Measurements from ENCODE around the gene ARHGEF19.
A peak's percentile ranks its signal among the peaks of the same experiment; 100 is the strongest.
"Not testable (repeated sequence)": the region's sequence is repeated elsewhere in the genome, so short reads cannot be mapped to it uniquely, and the experiment has no call there.

Gene ARHGEF19

DNA sequence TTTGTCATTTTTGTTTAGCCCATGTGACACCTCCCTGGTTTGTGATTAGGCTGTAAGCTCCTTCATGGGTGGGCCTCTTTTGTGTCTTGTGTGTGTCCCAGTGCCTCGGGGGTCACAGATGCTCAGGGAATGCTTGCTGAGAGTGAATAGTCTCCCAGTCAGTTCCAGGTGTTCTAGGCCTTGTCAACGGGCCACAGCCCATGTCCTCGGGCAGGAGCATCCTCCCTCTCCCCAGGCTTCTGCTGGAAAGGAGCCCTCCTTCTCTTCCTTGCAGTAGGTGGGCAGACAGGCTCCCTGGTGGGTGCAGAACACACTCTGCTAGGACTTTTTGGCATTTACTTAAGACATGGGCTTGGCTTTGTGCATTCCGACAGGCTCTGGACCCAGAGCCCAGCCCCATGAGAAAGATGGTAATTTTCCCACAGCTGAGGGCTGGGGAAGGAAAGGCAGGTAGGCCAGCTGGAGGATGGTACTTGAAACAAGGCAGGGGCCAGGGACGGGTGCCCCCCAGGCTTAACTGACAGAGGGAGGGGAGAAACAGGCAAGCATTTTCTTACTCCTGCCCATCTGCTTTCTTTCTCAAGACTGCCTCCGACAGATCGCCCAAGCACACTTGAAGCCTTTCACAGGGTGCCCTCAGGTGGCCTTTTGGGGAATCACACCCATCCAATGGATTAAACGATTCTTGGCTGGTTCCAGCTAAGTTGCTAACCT is 31.6 kb upstream of the ARHGEF19 start:
- peak; percentile 74 for DNase-seq

GRCh38 chr1:16243215-16243610 is 30.8 kb upstream of the ARHGEF19 start:
- no peak for DNase-seq

DNA sequence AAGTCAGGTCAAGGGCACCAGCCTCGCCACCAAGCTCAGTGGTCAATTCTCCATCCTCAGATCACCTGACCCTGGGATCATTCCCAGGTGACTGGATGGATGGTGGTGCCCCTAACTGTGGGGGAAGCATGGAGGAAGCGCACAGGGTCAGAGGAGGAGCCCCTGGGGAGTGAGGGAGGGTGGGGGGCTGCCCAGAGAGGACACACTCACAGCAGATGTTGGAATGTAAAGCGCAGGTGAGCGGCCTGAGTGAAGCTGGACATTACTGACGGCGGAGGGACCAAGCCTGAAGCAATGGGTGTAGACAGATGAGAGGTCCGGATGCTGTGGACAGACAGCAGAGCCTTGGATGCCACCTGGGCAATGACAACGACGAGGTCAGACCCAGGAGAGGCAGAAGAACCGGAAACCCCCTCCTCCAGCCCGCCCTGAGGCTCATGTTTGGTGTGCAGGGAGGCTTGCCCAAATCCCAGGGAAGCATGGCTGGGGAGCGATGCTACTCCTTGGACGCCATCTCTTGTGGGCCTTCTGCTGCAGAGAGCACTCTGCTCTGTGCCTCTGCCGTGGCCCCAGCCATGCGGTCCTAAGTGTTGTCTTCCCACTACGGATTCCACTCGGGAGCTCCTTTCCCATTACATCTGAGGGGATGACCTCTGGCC is 30.2 kb upstream of the ARHGEF19 start:
- DNase-seq, result no peak

- DNase-seq, result no peak
Measured at GRCh38 chr1:16241221-16241708, 28.8 kb upstream of the ARHGEF19 start.

- no peak for DNase-seq
Measured at GRCh38 chr1:16239972-16240491, 27.6 kb upstream of the ARHGEF19 start.

- DNase-seq, result no peak
Measured at GRCh38 chr1:16237343-16237830, 24.9 kb upstream of the ARHGEF19 start.

- DNase-seq, result peak; percentile 95
Measured at GRCh38 chr1:16236511-16237342, 24.3 kb upstream of the ARHGEF19 start, which contains the start of gene CPLANE2. Gene CPLANE2 (minus strand): TSS chr1:16237183. CDS start chr1:16236742, 441 bp downstream.

DNA sequence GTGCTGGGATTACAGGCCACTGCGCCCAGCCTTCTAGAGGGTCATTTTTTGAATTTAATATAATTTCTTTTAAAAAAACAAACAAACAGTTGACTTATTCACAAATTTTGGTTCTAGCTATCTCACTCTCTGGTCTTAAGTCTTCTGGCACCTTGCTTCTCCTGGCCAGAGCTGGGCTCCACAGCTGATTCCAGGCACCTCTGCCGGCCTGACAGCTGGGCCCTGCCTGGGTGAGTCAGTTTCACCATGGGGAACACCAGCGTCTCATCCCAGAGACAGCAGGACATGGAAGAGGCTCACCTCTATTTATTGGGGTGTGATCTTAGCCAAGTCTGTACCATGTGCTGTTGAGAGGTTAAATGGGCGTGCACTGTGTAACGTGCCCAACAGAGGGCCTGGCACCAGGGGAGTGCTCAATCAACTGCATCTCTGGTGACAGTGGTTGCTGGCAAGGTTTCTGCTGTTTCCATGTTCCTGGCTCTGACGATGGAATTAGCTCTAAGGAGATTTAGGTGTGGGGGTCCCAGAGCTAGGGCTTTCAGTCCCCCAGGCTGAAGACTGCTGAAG is 23.6 kb upstream of the ARHGEF19 start:
- DNase-seq, result peak; percentile 41

GRCh38 chr1:16235347-16235746 is 22.9 kb upstream of the ARHGEF19 start:
- DNase-seq, result no peak

DNA sequence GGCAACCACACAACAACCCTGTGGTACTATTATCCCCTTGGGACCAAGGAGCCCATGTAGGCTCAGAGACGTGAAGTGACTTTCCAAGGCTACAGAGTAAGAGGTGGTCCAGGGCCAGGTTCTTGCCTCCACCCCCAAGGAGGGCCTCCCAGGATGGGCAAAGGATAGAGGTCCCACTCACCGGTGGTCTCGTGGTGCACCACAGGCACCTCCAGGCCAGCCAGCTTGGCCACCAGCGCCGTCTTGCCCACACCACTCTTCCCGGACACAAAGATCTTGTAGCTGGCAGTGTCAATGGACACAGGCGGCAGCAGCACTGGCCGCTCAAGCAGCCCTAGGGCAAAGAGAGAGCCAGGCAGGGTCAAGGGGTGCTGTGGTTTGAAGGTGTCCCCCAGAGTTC is 21.0 kb upstream of the ARHGEF19 start:
- no peak for DNase-seq

GRCh38 chr1:16232316-16232710 is 19.9 kb upstream of the ARHGEF19 start:
- no peak for DNase-seq

GRCh38 chr1:16231331-16232315 is 19.2 kb upstream of the ARHGEF19 start:
- no peak for DNase-seq

DNA sequence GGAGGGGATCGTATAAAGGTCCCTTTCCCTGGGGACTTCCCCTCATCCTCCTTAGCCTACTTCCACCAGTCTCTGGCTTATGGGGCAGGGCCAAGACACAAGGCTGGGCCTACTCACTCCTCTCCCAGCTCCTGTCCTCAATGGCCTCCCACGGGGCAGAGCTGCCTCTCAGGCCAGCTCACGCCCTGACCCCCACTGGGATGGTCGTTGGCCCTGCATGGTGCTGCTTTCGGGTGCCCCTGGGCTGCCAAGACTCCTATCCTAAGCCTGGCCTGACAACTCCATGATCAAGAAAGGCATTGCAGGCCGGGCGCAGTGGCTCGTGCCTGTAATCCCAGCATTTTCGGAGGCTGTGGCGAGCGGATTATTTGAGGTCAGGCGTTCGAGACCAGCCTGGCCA is 18.3 kb upstream of the ARHGEF19 start:
- no peak for DNase-seq

DNA sequence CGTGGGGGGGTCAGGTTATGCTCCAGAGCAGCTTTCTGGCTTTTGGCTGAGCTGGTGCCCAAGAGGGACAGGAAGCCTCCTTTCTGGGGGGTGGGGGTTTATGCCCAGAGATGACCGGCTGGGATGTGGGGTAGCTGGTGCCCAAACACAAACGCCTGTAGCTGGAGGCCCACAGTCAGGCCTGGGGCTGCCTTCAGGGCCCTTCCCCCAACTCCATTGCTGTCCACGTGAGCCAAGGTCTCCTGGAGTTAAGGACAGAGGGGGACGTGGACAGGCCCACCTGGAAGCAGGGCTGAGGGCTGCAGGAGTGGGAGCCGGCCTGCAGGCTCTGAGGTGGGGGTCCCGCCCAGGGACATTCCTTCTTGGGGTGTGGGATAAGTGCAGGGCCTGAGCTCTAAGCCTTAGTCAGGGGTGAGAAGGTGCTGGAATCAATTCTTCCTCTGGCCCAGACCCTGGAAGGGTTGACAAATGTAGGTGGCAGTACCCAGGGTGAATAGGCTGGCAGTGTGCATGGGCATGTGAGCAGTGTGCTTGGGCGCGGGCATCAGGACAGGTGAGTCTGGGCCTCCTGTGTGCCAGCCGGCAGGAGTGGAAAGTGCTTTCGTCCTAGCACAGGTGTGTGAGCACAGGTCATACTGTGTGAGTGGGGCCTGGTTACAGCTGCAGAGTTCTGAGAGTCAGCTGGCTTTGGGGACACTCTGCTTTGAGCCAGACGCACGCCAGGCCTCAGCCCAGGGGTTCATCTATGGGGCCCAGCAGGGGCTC is 17.7 kb upstream of the ARHGEF19 start:
- DNase-seq, result no peak

DNA sequence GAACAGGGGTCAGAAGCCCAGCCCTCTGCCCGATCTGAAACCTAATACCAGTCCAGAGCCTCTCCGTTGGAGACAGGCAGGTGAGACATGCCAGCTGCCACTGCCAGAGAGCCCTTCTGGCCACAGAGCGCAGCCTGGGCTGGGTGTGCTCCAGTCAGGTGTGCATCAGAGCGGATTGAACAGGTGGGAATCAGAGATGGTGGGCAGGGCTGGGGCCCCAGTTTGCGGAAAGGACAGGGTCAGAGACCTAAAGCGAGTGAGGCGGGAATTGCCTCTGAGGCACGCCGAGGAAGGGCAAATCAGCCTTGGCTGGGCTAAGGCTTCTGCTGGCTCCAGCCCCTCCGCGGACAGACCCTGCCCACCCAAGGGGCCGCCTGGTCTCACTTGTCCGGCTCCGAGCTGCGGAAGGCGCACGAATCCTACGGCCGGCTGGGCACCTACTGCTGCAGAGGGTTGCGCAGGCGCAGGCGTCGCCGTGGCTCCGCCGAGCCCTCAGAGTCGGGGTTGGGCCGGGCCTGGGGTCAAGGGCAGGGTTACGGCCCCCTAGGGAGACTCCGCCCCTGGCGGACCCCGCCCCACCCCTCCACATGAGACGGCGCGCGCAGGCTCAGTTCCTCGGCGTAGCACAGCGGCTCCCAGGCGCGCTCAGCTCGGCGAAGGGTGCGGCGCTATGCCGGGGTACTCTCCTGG is 14.2 kb upstream of the ARHGEF19 start:
- DNase-seq, result no peak

DNA sequence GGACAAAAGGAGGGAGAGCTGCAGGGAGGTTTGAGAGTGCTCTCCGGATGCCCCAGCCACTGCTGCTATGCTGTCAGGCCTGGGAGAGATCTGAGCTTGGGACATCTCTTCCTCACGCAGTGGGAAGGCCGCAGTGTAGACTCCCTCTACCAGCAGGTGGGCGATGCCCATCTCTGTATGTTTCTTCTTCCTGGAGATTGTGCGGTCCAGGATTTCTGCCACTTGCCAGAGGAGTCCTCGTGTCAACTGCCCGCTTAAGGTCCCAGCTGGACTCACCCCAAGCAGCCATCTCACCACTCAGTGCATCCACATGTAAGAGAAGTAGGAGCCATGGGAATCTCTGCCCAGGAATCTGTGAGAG is 13.7 kb upstream of the ARHGEF19 start:
- no peak for DNase-seq

DNA sequence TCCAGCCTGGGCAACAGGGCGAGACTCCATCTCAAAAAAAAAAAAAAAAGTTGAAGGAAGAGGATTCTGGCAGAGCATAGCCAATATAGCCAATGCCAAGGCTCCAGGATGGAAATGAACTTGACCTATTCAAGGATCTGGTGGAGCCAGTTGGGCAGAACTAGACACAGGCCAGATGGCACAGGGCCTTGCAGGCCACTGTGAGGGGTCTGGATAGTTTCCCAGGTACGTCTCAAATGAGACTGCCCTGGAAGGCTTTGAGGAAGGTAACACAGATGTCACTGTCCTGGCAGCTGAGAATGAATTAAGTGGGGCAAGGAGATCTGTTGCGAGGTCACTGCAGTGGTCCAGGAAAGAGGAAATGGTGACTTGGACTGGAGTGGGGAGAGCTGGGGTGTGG is 12.0 kb upstream of the ARHGEF19 start:
- DNase-seq, result no peak

- DNase-seq, result not testable (repeated sequence)
Measured at GRCh38 chr1:16222716-16223115, 10.3 kb upstream of the ARHGEF19 start.

DNA sequence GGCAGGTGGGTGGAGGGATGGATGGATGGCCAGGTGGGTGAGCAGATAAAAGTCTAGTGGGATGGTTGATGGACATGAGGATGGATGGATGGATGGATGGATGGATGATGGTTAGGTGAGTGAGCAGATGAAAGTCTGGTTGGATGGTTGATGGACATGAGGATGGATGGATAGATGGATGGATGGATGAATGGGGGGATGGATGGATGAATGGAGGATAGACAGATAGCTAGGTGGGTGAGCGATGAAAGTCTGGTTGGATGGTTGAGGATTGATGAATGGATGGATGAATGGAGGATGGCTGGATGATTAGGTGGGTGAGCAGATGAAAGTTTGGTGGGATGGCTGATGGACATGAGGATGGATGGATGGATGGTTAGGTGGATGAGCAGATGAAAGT is 9.0 kb upstream of the ARHGEF19 start:
- DNase-seq, result no peak

DNA sequence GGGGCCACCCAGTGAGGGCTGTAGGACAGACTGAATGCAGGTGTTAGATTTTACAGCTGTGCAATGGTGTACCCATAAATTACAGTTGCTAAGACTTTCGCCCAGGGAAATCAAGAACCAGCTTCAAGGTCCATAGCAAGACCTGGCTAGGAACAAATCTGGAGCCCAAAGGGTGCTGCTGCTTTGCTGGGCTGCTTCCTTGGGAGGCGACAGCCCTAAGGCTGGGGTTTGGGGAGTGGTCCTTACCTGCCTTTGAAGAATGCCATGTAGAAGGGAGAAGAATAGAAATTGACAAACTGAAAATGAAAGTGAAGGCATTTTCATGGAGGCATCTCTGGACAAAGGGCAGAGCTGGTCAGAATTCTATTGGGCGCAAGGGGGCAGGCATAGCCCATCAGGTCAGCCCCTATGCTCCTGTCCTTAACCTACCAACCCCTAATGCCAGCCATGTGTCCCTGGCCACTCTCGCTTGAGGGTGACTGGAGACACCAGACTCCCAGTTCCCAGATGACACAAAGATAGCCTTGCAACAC is 7.6 kb upstream of the ARHGEF19 start:
- DNase-seq, result no peak

Data from activated gamma-delta T cell treated with Interleukin-2 at 50 U/mL for 16 hours (primary cell).